Keratinocyte (primary cell): Measurements from ENCODE around the gene CCIN. TPM values are rescaled to one million over a fixed set of nuclear protein-coding genes. Genes with fewer than 3 reads are reported as not detected.
A peak's percentile ranks its signal among the peaks of the same experiment; 100 is the strongest.

Source experiments
- DNase-seq: peaks from one replicate; pipeline ENCODE4 v3.0.0-alpha.2; 2011; ENCODE audit warnings: low read depth, missing footprints, low spot score
- FAIRE-seq: peaks from 2 replicates; lab custom pipeline; 2011; peaks lifted over from hg19 to GRCh38; lab: Jason Lieb, UNC
- H2AFZ ChIP-seq: 2 replicates; pipeline ENCODE4 v1.6.0; 2012; ENCODE audit warnings: low read length, control low read depth, inconsistent platforms; ENCODE audit not compliant: control insufficient read depth
- H3K27ac ChIP-seq: 2 replicates; pipeline ENCODE4 v1.5.1; 2011; ENCODE audit warnings: low read length; ENCODE audit not compliant: control insufficient read depth, insufficient read depth
- H3K27me3 ChIP-seq: 3 replicates; pipeline ENCODE4 v1.6.0; 2011; ENCODE audit warnings: low read length; ENCODE audit not compliant: control insufficient read depth, insufficient read depth; ENCODE audit errors: extremely low read depth
- H3K36me3 ChIP-seq, 2 experiments: 2 replicates in 1 of 2; 3 replicates in 1 of 2; pipeline ENCODE4 v1.5.1; 2011; ENCODE audit warnings: low read length in 2 of 2, mild to moderate bottlenecking in 1 of 2; ENCODE audit not compliant: control insufficient read depth in 2 of 2, insufficient read depth in 2 of 2; ENCODE audit errors: extremely low read depth in 1 of 2
- H3K4me1 ChIP-seq: 3 replicates; pipeline ENCODE4 v1.5.1; 2011; ENCODE audit warnings: low read length; ENCODE audit not compliant: control insufficient read depth, insufficient read depth; ENCODE audit errors: extremely low read depth
- H3K4me2 ChIP-seq: 3 replicates; pipeline ENCODE4 v1.6.0; 2011; ENCODE audit warnings: low read depth, low read length; ENCODE audit not compliant: control insufficient read depth, insufficient read depth; ENCODE audit errors: extremely low read depth
- H3K4me3 ChIP-seq, 3 experiments: fragments of 200-600 bp in 1 of 3; sonication (generic) in 1 of 3; 2 replicates in 2 of 3; 3 replicates in 1 of 3; pipeline ENCODE4 v1.5.1; 2011 to 2016; ENCODE audit warnings: low read length in 3 of 3, mild to moderate bottlenecking in 3 of 3, control low read depth in 2 of 3, inconsistent platforms in 1 of 3, low read depth in 1 of 3, mixed read lengths in 1 of 3, mixed run types in 1 of 3, moderate library complexity in 1 of 3; ENCODE audit not compliant: control insufficient read depth in 2 of 3, insufficient read depth in 2 of 3; ENCODE audit errors: extremely low read depth in 1 of 3
- H3K79me2 ChIP-seq: 2 replicates; pipeline ENCODE4 v1.6.0; 2012; ENCODE audit warnings: low read length; ENCODE audit not compliant: control insufficient read depth, insufficient read depth
- H3K9ac ChIP-seq: 3 replicates; pipeline ENCODE4 v1.6.0; 2011; ENCODE audit warnings: low read length; ENCODE audit not compliant: control insufficient read depth, insufficient read depth; ENCODE audit errors: extremely low read depth
- H3K9me1 ChIP-seq: 3 replicates; pipeline ENCODE4 v1.6.0; 2011; ENCODE audit warnings: low read length; ENCODE audit not compliant: control insufficient read depth, insufficient read depth; ENCODE audit errors: extremely low read depth
- H3K9me3 ChIP-seq: 2 replicates; pipeline ENCODE4 v1.5.1; 2012; ENCODE audit warnings: low read depth, low read length; ENCODE audit not compliant: control insufficient read depth
- H4K20me1 ChIP-seq: 3 replicates; pipeline ENCODE4 v1.6.0; 2011; ENCODE audit warnings: low read length; ENCODE audit not compliant: control insufficient read depth, insufficient read depth; ENCODE audit errors: extremely low read depth
- EZH2 ChIP-seq: IDR thresholded peaks from one replicate; pipeline ENCODE4 v1.6.1; 2012; ENCODE audit warnings: inconsistent platforms, mild to moderate bottlenecking, low read length, moderate library complexity
- dilution Hi-C: fragments of 300-500 bp; cut with MboI; formaldehyde crosslinking; loops from one replicate; pipeline ENCODE4 v1.7.0; 2020; ENCODE audit warnings: low sequenced_read_pairs; ENCODE audit not compliant: extremely low pct_ligation_motif_present
- polyA plus RNA-seq, 5 experiments: library from polyadenylated mRNA; depleted of rRNA in 3 of 5; stranded (reverse) in 3 of 5; stranded (forward) in 1 of 5; unstranded in 1 of 5; fragments of >200 nt; gene quantifications; 1 replicate in 1 of 5; 2 replicates in 3 of 5; 3 replicates in 1 of 5; pipeline versions ENCODE4 v1.2.1 to v1.2.3, GENCODE V29; 2011 to 2012; ENCODE audit warnings: missing spikeins in 2 of 5, low read depth in 1 of 5, low replicate concordance in 1 of 5
- TF ChIP-seq, protein P1 (sequence below), 3 experiments: IDR thresholded peaks in 1 of 3; conservative IDR thresholded peaks in 1 of 3; optimal IDR thresholded peaks in 1 of 3; 2 replicates in 2 of 3; 3 replicates in 1 of 3; pipeline versions ENCODE3 to v1.5.1; 2011; ENCODE audit warnings: low read length in 3 of 3, mild to moderate bottlenecking in 3 of 3, moderate library complexity in 2 of 3, control low read depth in 1 of 3, inconsistent platforms in 1 of 3; ENCODE audit not compliant: insufficient read depth in 2 of 3; ENCODE audit errors: extremely low read depth in 1 of 3

CCIN gene
- polyA plus RNA-seq, 1 donor (not counting 4 experiments of a cell fraction or from before 2014, with no cell fraction given): not detected

DNA sequence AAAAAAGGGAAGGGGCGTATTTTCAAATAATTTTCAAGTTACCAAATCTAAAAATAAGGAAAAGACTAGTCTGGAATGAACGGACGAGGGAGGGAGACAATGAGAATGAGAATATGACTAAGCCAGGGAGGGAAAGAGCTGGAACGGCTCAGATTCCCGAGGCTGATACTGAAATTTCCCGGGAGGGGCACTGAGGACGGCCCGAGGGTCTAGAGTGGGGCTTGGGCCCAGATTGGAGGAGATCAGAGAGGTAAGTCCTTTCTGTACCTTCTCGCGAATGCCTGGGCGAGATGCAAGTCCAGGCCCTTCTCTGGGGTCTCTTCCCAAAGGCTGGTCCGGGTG lies 3.4 kb upstream of the CCIN start:
- dilution Hi-C loops: no loop called here
- FAIRE-seq (no peak), DNase-seq (no peak)
- Histone ChIP-seq H3K79me2 (no peaks in the 10 kb centered on the region), H3K4me2 (peak overlapping the region; percentile 82), H2AFZ (peak overlapping the region; percentile 33), H3K9ac (no peak overlapping the region), H3K9me3 (no peaks in the 10 kb centered on the region), H3K4me1 (peaks cover 10% of the 10 kb centered on the region), H3K27ac (no peak overlapping the region), H3K27me3 (peaks cover 8% of the 10 kb centered on the region), H4K20me1 (no peaks in the 10 kb centered on the region), H3K4me3 (peak overlapping the region in 1 of 3 experiments; percentile 13), H3K9me1 (no peaks in the 10 kb centered on the region), H3K36me3 (no peaks in the 10 kb centered on the region)
- TF ChIP-seq EZH2: no peak
- TF ChIP-seq, protein P1, sequence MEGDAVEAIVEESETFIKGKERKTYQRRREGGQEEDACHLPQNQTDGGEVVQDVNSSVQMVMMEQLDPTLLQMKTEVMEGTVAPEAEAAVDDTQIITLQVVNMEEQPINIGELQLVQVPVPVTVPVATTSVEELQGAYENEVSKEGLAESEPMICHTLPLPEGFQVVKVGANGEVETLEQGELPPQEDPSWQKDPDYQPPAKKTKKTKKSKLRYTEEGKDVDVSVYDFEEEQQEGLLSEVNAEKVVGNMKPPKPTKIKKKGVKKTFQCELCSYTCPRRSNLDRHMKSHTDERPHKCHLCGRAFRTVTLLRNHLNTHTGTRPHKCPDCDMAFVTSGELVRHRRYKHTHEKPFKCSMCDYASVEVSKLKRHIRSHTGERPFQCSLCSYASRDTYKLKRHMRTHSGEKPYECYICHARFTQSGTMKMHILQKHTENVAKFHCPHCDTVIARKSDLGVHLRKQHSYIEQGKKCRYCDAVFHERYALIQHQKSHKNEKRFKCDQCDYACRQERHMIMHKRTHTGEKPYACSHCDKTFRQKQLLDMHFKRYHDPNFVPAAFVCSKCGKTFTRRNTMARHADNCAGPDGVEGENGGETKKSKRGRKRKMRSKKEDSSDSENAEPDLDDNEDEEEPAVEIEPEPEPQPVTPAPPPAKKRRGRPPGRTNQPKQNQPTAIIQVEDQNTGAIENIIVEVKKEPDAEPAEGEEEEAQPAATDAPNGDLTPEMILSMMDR (optimal IDR thresholded peaks at IDR 0.05 in 1 of 3, IDR thresholded peaks at IDR 0.05 in 1 of 3, conservative IDR thresholded peaks at IDR 0.05 in 1 of 3; ENCODE audit: extremely low read depth in 1 of 3, insufficient read depth in 2 of 3, low read length in 3 of 3): no peak

DNA sequence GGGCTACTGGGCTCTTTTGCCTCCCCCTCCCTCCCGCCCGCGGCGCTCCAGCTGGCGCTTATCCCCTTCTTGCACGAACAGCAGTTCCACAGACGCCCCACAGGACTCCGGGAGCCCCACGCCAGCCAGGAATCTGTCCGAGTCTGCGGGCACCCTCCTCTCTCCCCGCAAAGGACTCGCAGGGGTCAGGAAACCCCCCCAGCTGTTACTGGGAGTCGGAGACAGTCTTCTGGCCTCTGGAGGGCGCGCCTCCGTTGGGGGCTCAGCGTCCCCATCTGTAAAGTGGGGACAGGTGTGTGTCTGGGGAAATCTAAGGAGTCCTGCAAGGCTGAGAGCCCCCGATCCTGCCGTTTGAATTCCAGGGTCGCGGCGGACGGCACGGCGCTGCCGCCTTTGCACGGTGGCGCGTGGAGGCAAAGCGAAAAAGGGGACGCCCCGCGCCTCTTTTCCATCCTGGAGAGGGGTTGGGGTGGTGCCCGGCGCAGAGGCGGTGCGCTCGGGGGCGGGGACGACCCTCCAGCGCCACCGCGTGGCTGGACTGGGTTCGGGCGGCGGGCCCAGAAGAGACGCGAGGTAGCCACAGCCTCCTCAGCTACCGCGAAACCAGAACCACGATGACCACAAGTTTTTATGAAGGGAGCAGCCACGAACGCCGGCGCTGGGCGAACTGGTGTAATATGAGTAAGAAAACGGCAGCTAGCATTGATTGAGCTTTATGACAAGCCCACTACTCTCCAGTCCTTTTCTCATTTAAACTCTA lies 2.8 kb upstream of the CCIN start:
- Histone ChIP-seq H3K27ac (no peak overlapping the region), H3K9me3 (no peaks in the 10 kb centered on the region), H3K4me2 (peak overlapping the region; percentile 82), H3K36me3 (no peaks in the 10 kb centered on the region), H3K4me3 (peak overlapping the region; percentile 20 to 61 (median 51)), H4K20me1 (no peaks in the 10 kb centered on the region), H3K79me2 (no peaks in the 10 kb centered on the region), H3K4me1 (peaks cover 10% of the 10 kb centered on the region), H2AFZ (peak overlapping the region; percentile 58), H3K27me3 (peaks cover 8% of the 10 kb centered on the region), H3K9me1 (no peaks in the 10 kb centered on the region), H3K9ac (no peak overlapping the region)
- no peak for FAIRE-seq
- no peak for TF ChIP-seq EZH2
- TF ChIP-seq, protein P1 (optimal IDR thresholded peaks at IDR 0.05 in 1 of 3, IDR thresholded peaks at IDR 0.05 in 1 of 3, conservative IDR thresholded peaks at IDR 0.05 in 1 of 3; ENCODE audit: extremely low read depth in 1 of 3, insufficient read depth in 2 of 3, low read length in 3 of 3): peak; percentile 61 to 93 (median 85)
- DNase-seq: no peak
- dilution Hi-C loops: no loop called here
